Colonic mucosa (tissue), 4 donors: Measurements from ENCODE around the gene GNPTG. TPM values are rescaled to one million over a fixed set of nuclear protein-coding genes. Genes with fewer than 3 reads are reported as not detected.

Experiments
- DNase-seq: peaks from one replicate; pipeline ENCODE4 v3.0.0-alpha.2; 2020
- H3K27ac ChIP-seq: fragments of 200-600 bp; one replicate; pipeline ENCODE4 v1.8.0; 2021
- H3K27me3 ChIP-seq: fragments of 200-600 bp; one replicate; pipeline ENCODE4 v1.8.0; 2021
- H3K36me3 ChIP-seq: fragments of 200-600 bp; one replicate; pipeline ENCODE4 v1.8.0; 2021
- H3K4me1 ChIP-seq: fragments of 200-600 bp; one replicate; pipeline ENCODE4 v1.8.0; 2021; ENCODE audit warnings: mild to moderate bottlenecking
- H3K4me3 ChIP-seq: fragments of 200-600 bp; one replicate; pipeline ENCODE4 v1.8.0; 2021
- H3K9ac ChIP-seq, 2 donors: one replicate each; pipeline ENCODE4 v1.7.0; 2013; ENCODE audit warnings: control low read depth in 2 of 2, low read depth in 2 of 2, low read length in 2 of 2
- H3K9me3 ChIP-seq: fragments of 200-600 bp; one replicate; pipeline ENCODE4 v1.8.0; 2021
- intact Hi-C: fragments of 100-400 bp; cut with DNase I; formaldehyde crosslinking; loops from one replicate; pipeline ENCODE4 v1.14.1; 2022
- total RNA-seq, 2 donors: library from RNA; stranded (reverse); fragmentation: NEBNext Ultra II Directional in 1 of 2; extraction: Animal tissue kit (Norgen Biotek cat#: 25700) in 1 of 2; gene quantifications; one replicate each; pipeline ENCODE4 v1.2.1, GENCODE V29; 2021
- TF ChIP-seq, protein P1 (sequence below): fragments of 200-600 bp; IDR thresholded peaks from one replicate; pipeline ENCODE4 v1.8.0; 2022; ENCODE audit warnings: antibody characterized with exemption, mild to moderate bottlenecking
- donor health status: healthy.
- donor health status: DM: no; HTN: no; CAD: no.
- donor health status: DM: no; HTN: no; CAD: no.

GNPTG gene
- total RNA-seq, 2 donors from 2014 or later: 48.2 to 59.1 TPM

- no peak overlapping the region for H3K27ac ChIP-seq
- H3K9me3 ChIP-seq: no peaks in the 10 kb centered on the region
- no peak overlapping the region for H3K4me3 ChIP-seq
- H3K36me3 ChIP-seq: peaks cover 6% of the 10 kb centered on the region
- no peaks in the 10 kb centered on the region for H3K4me1 ChIP-seq
- DNase-seq: no peak
- TF ChIP-seq, protein P1, sequence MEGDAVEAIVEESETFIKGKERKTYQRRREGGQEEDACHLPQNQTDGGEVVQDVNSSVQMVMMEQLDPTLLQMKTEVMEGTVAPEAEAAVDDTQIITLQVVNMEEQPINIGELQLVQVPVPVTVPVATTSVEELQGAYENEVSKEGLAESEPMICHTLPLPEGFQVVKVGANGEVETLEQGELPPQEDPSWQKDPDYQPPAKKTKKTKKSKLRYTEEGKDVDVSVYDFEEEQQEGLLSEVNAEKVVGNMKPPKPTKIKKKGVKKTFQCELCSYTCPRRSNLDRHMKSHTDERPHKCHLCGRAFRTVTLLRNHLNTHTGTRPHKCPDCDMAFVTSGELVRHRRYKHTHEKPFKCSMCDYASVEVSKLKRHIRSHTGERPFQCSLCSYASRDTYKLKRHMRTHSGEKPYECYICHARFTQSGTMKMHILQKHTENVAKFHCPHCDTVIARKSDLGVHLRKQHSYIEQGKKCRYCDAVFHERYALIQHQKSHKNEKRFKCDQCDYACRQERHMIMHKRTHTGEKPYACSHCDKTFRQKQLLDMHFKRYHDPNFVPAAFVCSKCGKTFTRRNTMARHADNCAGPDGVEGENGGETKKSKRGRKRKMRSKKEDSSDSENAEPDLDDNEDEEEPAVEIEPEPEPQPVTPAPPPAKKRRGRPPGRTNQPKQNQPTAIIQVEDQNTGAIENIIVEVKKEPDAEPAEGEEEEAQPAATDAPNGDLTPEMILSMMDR: no peak
- no peak overlapping the region for H3K9ac ChIP-seq
- no peaks in the 10 kb centered on the region for H3K27me3 ChIP-seq
- intact Hi-C loops: no loop called here
Observed at GRCh38 chr16:1401758-1402154, 50.0 kb downstream of the GNPTG start.

DNA sequence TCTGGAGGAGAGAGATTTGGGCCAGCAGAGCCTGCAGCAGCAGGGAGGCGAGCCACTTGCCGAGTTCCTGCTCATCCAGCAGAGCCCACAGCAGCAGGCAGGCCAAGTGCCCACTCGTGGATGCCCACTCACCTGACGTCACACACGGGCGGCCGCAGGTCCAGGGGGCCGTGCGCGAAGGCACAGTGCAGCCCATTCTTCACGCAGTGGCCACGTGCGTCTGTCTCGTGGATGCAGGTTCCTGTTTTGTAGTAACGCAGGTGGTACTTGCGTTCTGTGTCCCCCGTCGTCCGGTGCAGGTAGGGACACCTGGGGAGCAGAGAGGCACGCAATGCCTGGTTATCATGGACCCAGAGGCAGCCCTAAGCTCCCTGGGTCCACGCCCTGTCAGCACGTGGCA lies 51.3 kb downstream of the GNPTG start:
- no peak for DNase-seq
- no peaks in the 10 kb centered on the region for H3K4me1 ChIP-seq
- TF ChIP-seq, protein P1: no peak
- no peaks in the 10 kb centered on the region for H3K27me3 ChIP-seq
- H3K27ac ChIP-seq: no peak overlapping the region
- intact Hi-C loops: no loop called here
- H3K9ac ChIP-seq: no peak overlapping the region
- no peaks in the 10 kb centered on the region for H3K9me3 ChIP-seq
- peaks cover 6% of the 10 kb centered on the region for H3K36me3 ChIP-seq
- no peak overlapping the region for H3K4me3 ChIP-seq

GRCh38 chr16:1403733-1404132 lies 52.0 kb downstream of the GNPTG start:
- TF ChIP-seq, protein P1: no peak
- no peaks in the 10 kb centered on the region for H3K27me3 ChIP-seq
- no peaks in the 10 kb centered on the region for H3K9me3 ChIP-seq
- H3K27ac ChIP-seq: no peak overlapping the region
- H3K36me3 ChIP-seq: peaks cover 6% of the 10 kb centered on the region
- intact Hi-C loops: no loop called here
- peaks cover 4% of the 10 kb centered on the region for H3K4me1 ChIP-seq
- no peak overlapping the region for H3K9ac ChIP-seq
- no peak for DNase-seq
- no peak overlapping the region for H3K4me3 ChIP-seq

- peak overlapping the region; percentile 40 for H3K4me3 ChIP-seq
- H3K9ac ChIP-seq: no peak overlapping the region
- intact Hi-C loops: no loop called here
- no peaks in the 10 kb centered on the region for H3K27me3 ChIP-seq
- TF ChIP-seq, protein P1: no peak
- peaks cover 4% of the 10 kb centered on the region for H3K4me1 ChIP-seq
- no peak for DNase-seq
- H3K27ac ChIP-seq: no peak overlapping the region
- H3K36me3 ChIP-seq: no peaks in the 10 kb centered on the region
- H3K9me3 ChIP-seq: no peaks in the 10 kb centered on the region
Observed at GRCh38 chr16:1407753-1408152, 56.0 kb downstream of the GNPTG start.

DNA sequence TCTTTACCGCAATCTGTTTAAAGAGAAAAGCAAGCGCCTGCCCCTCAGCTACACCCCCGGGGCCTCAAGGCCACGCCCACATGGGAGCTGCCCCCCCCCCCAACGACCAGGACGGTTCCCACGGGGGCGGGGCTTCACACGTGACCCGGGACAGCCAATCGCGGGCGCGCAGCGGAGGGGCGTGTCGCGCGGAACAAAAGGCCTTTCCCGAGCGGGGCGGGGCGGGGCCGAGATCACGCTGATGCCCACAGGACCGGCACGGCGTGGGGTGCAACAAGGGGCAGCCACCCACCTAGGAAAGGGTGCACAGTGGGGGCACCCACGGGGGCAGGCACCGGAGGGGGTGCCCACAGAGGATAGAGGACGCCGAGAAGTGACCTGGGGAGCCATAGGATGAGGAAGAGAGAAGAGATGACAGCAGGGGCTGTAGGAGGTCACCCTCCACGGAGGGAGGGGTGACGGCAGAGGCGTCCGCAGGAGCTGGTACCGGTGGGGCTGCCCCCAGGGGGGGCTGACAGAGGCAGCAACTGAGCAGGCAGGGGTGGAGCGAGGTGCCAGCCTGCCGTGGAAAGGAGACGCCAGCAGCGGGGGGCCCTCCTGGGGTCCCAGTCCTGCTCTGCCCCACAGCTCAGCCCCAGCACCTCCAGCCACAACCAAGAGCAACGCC lies 56.6 kb downstream of the GNPTG start:
- H3K36me3 ChIP-seq: no peaks in the 10 kb centered on the region
- H3K4me1 ChIP-seq: peaks cover 4% of the 10 kb centered on the region
- TF ChIP-seq, protein P1: no peak
- no peaks in the 10 kb centered on the region for H3K27me3 ChIP-seq
- intact Hi-C loops: no loop called here
- DNase-seq: peak; percentile 98
- H3K4me3 ChIP-seq: peak overlapping the region; percentile 40
- H3K9ac ChIP-seq: peak overlapping the region; percentile 12 to 63
- H3K27ac ChIP-seq: no peak overlapping the region
- no peaks in the 10 kb centered on the region for H3K9me3 ChIP-seq
